HG03064 (cell line): Measurements from ENCODE around the gene OR2F2.

Experiments
- ATAC-seq: cut with Tn5 transposase; IDR thresholded peaks from one replicate; pipeline ENCODE4 v1.9.1; 2021; ENCODE audit warnings: low read depth; ENCODE audit not compliant: unreplicated experiment

OR2F2 gene

DNA sequence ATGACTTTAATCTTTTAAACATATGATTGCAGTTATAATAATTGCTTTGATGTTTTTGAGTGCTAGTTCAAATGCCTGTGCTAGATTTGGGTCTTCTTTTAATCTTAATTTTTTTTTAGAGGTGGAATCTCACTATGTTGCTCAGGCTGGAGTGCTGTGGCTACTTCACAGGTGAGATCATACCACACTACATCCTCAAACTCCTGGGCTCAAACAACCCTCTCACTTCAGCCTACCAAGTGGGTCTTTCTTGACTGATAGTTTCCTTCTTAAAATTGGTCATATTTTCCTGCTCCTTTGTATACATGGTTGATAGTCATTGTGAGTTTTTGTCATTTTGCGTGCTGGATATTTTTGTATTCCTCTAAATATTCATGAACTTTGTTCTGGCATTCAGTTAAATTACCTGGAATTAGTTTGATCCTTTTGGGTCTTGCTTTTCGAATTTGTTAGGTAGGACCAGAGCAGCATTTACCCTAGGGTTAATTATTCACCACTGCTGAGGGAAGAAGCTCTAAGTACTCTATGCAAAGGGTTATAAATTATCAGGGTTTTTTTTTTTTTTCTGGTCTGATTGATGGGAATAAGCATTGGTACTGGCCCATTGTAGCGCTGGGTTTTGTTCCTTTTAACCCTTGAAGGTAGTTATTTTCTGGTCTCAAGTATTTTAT lies 21.0 kb upstream of the OR2F2 start:
- ATAC-seq = no peak

GRCh38 chr7:143914938-143915652 lies 19.9 kb upstream of the OR2F2 start:
- ATAC-seq = no peak

- ATAC-seq = no peak
These were observed 10.2 kb upstream of the OR2F2 start for GRCh38 chr7:143924851-143925250.

- no peak for ATAC-seq
These were observed 5.7 kb upstream of the OR2F2 start for GRCh38 chr7:143929224-143929920.

DNA sequence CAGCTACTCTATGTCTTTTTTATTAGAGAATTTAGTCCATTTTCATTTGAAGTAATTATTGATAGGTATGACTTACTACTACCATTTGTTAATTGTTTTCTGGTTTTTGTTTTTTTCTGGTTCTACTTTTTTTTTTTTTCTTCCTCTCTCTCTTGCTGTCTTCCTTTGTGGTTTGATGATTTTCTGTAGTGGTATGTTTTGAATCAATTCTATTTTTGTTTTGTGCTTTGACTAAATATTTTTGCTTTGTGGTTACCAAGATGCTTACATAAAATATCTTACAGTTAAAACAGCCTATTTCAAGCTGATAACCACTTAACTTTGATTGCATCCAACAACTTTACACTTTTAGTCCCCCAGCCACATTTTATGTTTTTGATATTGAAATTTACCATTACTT lies 3.3 kb upstream of the OR2F2 start:
- ATAC-seq = no peak

DNA sequence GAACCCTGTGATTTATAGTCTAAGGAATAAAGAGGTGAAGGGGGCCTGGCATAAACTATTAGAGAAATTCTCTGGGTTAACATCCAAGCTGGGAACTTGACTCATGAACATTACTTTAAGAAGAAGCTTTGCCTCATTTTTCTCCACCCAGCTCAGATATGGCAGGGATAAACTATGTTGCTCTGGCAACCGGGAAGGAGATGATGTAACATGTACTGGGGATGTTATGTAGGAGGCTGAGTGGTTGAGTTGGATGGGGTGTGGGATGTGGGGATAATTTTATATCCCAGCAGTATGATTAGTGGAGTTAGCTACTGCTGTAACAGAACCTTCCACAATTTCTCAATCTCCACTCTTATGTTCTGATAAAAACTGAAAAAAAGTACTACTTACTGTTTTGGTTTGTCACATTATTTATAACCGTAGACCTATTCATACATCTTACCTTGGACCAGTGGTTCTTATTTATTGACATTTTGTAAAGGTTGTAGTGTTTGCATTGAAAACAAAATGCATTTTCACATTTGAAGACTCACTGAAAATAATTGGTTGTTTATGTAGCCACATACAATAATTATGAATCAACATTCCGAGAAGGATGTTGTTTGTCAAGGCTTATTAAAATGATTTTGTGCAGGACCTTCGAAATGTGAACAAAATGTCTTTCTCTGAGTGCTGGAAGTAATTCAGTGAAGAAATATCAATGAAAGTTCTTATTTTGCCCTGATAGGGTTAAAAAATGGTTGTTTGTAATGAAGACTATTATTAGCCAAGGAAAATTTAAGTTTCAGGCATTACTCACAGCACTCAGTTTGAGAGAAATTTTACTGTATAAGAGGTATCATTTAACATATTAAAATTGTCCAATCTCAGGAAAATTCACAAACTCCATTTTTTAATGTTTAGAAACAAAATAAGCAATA lies 1.3 kb downstream of the OR2F2 start:
- ATAC-seq = no peak

GRCh38 chr7:143938379-143939243 lies 3.6 kb downstream of the OR2F2 start:
- no peak for ATAC-seq

- no peak for ATAC-seq
These were observed 10.4 kb downstream of the OR2F2 start for GRCh38 chr7:143945423-143945822.

DNA sequence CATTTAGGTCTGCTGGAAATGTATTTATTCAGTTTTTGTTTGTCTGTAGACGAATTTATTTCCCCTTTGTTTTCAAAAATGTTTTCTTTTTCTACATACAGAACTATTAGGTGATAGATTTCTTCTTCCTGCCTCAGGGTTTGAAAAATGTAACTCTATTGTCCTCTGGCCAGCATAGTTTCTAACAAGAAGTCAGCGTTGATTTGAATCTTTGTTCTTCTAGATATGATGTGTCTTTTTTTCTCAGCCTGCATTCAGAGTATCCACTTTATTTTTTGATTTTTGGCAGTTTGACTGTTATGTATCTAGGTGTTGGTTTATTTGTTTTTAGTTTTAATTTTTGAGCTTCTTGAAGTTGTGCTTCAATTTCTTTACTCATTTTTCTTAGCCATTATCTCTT lies 12.1 kb downstream of the OR2F2 start:
- no peak for ATAC-seq

GRCh38 chr7:143948733-143949132 lies 13.7 kb downstream of the OR2F2 start:
- no peak for ATAC-seq

DNA sequence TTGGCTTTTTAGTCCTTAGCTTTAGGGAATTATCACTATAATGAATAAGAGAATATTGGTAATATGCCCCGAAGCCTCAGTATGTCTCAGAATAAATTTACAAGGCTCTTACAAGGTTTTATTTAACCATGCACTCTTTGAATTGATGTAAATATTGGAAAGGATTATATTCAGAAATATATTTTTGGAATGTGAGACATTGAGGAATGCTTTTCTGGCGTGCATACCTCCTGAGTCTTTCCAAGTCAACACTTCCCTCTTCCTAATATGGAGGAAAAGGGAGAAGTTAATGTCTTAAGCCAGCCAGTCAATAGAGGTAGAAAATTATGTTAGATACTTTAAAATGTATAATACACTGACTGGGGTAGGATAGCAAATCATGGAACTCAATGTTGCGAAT lies 18.4 kb downstream of the OR2F2 start:
- no peak for ATAC-seq

DNA sequence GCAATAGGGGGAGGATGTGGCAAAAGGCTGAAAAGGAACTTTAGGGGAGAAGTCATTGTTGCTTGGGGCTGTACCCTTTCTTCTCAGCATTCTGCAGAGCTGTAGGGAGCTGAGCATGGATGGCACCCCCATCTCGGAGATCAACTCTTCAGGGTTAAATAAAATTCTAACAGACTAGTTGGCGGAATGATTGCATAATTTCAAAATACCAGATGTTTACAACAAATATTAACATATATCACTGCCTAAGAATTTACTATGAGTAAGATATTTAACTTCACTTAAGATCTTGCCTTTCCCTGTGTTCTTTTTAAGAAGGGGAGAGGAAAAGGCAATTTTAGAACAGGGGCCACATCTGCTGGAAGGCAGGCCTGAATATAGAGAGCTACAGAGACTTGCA lies 19.1 kb downstream of the OR2F2 start:
- ATAC-seq = no peak

DNA sequence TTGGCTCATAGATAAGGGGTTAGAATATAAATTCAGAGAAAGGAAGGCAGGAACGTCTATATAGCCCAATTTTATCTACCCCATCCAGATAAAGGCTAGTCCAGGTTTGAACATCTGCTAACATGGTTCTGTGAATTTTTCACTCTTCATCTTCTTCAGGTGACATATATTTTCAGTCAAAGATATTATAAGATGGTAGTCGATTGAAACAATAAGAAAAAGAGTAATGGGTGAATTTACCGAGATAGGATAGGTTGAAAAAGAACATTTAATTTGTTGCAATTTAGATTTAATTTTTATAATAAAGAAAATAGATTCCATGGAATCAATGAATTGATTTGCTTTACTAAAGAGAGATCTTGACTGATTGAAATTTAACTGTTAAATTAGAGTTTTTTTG lies 19.5 kb downstream of the OR2F2 start, which contains the start of gene OR2F1:
Gene OR2F1 (plus strand): TSS at position 301 of the 400 bp plus-strand sequence. CDS start 5,127 bp downstream, outside the sequence.
- ATAC-seq = no peak

DNA sequence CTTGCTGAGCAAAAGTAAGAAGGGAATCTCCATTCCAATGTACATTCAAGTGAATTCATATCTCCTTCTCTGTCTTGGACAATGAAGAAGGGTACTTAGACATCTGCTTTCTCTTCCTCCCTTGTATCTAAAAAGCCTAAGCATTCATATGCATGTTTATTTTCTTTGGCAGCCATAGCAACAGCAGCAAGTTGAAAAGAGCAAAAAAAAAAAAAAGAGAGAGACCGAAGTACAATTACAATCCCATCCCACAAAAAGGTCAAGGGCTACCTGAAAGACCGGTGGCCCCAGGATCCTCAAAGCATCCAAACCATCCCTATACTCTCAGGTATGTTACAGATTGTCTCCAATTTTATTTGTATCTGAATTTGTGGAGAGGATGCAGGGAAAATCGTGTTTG lies 23.7 kb downstream of the OR2F2 start:
- no peak for ATAC-seq

GRCh38 chr7:143960813-143961610 lies 26.0 kb downstream of the OR2F2 start:
- no peak for ATAC-seq

- ATAC-seq = no peak
These were observed 30.2 kb downstream of the OR2F2 start for GRCh38 chr7:143965280-143965679.

- no peak for ATAC-seq
These were observed 32.4 kb downstream of the OR2F2 start for GRCh38 chr7:143967398-143967797.

- ATAC-seq = no peak
These were observed 38.9 kb downstream of the OR2F2 start for GRCh38 chr7:143973870-143974416.

DNA sequence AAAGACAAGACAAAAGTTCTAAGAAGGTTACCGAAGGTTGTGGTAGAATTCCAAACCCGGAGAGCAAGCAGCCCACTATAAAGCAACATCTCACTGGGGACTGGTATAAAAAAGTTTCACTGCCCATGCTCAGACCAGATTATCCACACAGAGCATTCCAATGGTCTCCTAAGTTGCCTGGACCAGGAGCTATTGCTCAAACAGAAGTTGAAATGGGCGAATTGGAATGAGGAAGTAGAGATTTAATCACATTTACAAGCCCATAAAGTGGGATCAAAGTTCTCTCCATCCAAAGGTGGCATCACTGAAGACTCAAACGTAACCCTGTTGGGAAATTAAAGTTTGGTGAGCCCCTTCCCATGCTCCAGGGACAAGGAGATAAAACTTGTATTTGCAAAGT lies 39.4 kb downstream of the OR2F2 start:
- no peak for ATAC-seq
